Measurements from ENCODE around the gene DENND1B.

Gene DENND1B

DNA sequence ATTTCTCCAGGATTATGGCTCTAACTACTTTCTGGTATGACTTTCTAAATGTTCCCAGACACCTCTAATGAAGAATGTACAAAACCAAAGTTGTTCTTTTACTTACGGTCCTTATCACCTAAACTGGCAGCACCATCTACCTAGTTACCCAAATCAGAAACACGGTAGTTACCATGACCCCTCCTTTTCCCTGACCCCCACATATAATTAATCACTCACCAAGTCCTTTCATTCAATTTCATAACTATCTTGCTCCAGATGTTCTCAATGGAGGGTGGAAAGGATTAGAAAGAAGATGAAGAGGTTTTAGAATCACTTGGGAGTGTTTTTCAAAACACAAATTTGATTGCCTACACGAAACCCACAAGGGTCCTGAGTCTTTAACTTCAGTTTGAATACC is 98.0 kb downstream of the DENND1B start:
- TF ChIP-seq, protein P1, sequence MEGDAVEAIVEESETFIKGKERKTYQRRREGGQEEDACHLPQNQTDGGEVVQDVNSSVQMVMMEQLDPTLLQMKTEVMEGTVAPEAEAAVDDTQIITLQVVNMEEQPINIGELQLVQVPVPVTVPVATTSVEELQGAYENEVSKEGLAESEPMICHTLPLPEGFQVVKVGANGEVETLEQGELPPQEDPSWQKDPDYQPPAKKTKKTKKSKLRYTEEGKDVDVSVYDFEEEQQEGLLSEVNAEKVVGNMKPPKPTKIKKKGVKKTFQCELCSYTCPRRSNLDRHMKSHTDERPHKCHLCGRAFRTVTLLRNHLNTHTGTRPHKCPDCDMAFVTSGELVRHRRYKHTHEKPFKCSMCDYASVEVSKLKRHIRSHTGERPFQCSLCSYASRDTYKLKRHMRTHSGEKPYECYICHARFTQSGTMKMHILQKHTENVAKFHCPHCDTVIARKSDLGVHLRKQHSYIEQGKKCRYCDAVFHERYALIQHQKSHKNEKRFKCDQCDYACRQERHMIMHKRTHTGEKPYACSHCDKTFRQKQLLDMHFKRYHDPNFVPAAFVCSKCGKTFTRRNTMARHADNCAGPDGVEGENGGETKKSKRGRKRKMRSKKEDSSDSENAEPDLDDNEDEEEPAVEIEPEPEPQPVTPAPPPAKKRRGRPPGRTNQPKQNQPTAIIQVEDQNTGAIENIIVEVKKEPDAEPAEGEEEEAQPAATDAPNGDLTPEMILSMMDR (conservative IDR thresholded peaks at IDR 0.05; ENCODE audit: low read length), result no peak
- no peak overlapping the region for H3K4me3 ChIP-seq (ENCODE audit: low read length)
- no peak for DNase-seq (ENCODE audit: low read depth)

DNA sequence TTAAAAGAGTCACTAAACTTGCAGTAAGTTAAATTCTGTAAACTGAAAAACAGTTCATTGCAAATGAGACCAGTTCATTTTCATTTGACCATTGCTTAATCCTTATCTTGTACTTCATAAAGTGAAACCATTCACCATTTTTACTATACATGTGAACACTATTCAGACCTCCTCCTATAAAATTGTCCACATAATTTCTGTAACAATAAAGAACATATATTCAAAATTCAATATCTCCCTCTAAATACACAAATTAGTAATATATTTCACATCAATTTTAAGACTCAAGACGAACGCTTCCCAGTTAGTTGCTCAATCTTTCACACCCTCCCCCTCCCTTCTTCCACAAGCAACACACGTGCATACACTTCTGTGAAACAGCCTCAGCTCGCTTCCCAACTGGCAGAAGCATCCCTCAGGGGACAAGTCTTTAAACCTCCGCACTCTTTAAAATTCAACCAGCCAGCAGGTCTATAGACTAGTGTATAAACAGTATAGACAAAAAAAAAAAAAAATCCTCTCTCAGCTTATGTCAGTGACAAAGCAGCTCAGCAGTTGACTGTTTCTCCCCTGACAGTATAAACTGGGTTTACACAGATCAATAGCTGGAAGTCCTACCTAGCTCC is 99.6 kb downstream of the DENND1B start:
- DNase-seq (ENCODE audit: low read depth), result peak; percentile 46
- peak overlapping the region; percentile 48 for H3K4me3 ChIP-seq (ENCODE audit: low read length)
- TF ChIP-seq, protein P1 (conservative IDR thresholded peaks at IDR 0.05; ENCODE audit: low read length), result no peak

DNA sequence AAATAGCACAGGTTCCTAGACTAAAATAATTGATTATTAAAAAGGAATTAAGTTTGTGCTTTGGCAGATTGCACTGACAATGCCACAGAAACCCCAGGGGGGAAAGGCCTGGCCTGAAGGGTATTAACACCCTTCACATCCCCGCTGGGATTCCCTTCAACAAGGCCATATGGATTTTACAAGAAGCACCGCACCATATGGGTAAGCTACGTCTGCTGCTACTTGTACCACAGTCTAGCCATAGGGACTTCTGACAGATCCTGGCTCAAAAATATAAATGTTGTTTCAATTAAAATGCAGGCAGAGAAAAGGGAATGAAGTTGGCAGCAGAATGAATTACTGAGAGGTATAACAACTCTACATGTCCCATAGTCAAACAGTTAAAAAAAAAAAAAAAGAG is 101.0 kb downstream of the DENND1B start:
- peak; percentile 23 for DNase-seq (ENCODE audit: low read depth)
- TF ChIP-seq, protein P1 (conservative IDR thresholded peaks at IDR 0.05; ENCODE audit: low read length), result no peak
- H3K4me3 ChIP-seq (ENCODE audit: low read length), result no peak overlapping the region

DNA sequence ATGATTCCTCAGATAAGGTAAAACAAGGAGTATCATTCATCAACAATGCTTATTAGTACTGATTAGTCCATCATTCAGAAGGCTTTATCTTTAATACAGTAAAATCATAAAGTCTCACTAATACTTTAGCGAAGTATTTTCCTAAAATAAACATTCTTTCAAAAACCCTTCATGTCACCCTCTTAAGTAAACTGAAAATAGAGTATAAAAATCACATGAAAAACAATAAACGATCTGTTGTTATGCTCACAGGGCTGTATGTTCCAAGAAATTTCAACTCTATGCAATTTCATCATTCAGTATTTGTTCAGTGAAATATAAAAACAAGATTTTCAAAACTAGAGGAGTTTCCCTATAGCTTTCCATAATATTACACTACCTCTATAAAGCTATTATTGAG is 102.0 kb downstream of the DENND1B start:
- TF ChIP-seq, protein P1 (conservative IDR thresholded peaks at IDR 0.05; ENCODE audit: low read length), result no peak
- H3K4me3 ChIP-seq (ENCODE audit: low read length), result no peak overlapping the region
- DNase-seq (ENCODE audit: low read depth), result no peak

DNA sequence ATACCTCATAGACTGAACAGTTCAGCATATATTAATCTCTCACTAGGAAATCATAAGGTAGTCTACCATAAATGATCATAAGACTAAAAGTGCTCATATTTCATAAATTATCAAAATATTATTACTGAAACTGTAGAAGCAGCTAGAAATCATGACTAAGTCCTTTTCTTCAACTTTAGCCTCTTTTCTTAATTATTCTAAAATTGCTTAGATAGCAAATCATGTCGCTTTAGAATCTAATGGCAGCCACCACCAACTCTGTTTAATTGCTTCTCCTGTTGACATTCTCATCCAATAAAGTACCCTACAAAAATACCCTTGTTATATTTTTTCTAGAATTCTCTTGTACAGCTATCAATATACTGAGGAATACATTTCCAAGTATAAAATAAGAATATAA is 102.9 kb downstream of the DENND1B start:
- TF ChIP-seq, protein P1 (conservative IDR thresholded peaks at IDR 0.05; ENCODE audit: low read length), result no peak
- DNase-seq (ENCODE audit: low read depth), result no peak
- no peak overlapping the region for H3K4me3 ChIP-seq (ENCODE audit: low read length)

DNA sequence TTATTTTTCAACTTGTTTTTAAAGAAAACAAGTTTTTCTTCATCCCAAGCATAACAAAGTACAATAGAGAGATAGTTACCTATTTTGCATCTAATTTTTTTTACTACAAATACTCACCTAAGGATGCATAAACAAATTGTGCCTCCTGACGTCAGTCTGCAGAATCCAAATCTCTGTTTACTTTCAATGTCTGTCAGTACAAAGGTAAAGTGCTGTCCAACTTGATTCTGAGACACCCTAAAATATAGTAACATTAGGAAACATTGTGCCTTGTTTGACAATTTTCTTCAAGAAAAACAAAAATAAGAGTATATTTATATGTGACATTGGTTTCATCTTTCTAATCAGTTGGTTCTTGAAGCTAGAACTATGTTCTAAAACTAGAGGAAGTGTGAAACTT is 103.4 kb downstream of the DENND1B start:
- no peak for DNase-seq (ENCODE audit: low read depth)
- no peak overlapping the region for H3K4me3 ChIP-seq (ENCODE audit: low read length)
- TF ChIP-seq, protein P1 (conservative IDR thresholded peaks at IDR 0.05; ENCODE audit: low read length), result no peak

DNA sequence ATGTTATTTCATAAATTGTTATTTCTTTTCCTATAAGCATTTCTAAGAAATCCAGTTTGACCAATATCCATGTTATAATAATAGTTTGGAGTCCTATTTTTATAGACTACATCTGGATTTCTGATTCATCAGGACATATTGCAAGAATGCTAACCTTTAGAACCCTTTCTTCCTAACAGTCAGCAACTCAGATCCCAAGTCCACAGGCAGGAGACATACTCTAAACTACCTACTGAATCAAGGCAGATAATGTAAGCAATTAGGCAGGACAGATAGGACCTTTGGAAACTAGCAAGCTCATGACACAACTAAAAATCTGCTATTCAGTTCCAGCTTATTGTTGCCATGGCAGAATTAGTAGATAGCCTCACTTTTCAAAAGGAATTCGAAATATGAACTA is 104.1 kb downstream of the DENND1B start:
- peak; percentile 33 for DNase-seq (ENCODE audit: low read depth)
- no peak overlapping the region for H3K4me3 ChIP-seq (ENCODE audit: low read length)
- TF ChIP-seq, protein P1 (conservative IDR thresholded peaks at IDR 0.05; ENCODE audit: low read length), result no peak
